ENCODE measurements around the gene EPG5.
"Not testable (repeated sequence)": the region's sequence is repeated elsewhere in the genome, so short reads cannot be mapped to it uniquely, and the experiment has no call there.

Gene EPG5

GRCh38 chr18:45997700-45998151 lies 30.6 kb upstream of the EPG5 start:
- no peak for DNase-seq
- TF ChIP-seq POLR2A (IDR thresholded peaks at IDR 0.05; ENCODE audit: low read length): no peak
- no peak for TF ChIP-seq GATA1 (IDR thresholded peaks at IDR 0.05; ENCODE audit: low read depth, low read length)

DNA sequence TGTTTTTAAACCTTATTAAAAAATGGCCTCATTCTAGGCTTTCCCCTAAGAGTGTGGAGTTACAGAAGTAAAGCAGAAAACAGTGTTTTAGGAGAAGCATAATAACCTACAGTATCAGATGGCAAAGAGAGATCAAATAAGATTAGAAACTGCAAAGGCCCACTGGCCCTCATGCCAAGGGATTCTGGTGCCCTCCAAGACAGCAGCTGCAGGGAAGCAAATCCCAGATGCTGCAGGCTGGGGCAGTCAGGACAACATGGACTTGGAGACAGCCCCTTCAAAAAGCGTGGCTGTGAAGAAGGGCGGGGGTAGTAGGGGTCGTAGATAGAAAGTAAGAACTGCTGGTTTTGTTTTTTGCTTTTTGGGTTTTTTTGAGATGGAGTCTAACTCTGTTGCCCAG lies 28.3 kb upstream of the EPG5 start:
- DNase-seq: no peak
- no peak for TF ChIP-seq POLR2A (IDR thresholded peaks at IDR 0.05; ENCODE audit: low read length)

- no peak for DNase-seq
- TF ChIP-seq GATA1 (IDR thresholded peaks at IDR 0.05; ENCODE audit: low read depth, low read length) (no peak), POLR2A (IDR thresholded peaks at IDR 0.05; ENCODE audit: low read length) (no peak)
Measured at GRCh38 chr18:45993438-45993837, 26.3 kb upstream of the EPG5 start.

DNA sequence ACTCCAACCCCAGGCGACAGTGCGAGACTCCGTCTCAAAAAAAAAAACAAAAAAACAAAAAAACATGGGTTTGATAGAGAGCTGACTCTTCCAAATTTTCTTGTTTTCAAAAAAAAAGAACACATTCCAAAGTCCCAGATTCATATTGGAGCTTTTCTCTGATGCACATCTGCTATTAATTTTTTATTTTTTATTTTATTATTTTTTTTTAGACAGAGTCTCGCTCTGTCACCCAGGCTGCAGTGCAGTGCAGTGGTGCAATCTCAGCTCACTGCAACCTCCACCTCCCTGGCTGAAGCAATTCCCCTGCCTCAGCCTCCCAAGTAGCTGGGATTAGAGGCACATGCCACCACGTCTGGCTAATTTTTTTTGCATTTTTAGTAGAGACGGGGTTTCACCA lies 25.4 kb upstream of the EPG5 start:
- DNase-seq: not testable (repeated sequence)

DNA sequence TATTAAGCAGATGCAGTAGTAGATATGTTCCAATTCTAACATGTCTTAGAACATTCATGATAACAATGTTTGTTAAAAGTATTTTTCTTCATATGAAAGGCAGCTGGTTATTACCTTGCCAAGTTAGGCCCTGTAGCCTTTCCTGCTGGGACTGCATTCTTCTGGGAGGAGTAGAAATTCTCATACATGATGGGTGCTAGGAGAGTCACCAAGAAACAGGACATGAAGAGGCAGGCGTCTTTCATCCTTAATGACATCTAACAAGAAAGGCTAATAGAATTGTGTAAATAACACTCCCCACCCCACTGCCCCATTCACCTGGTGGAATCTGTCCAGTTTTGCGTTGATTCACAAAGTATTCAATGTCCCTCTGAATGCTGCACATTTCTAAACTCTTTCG lies 24.7 kb upstream of the EPG5 start:
- TF ChIP-seq GATA1 (IDR thresholded peaks at IDR 0.05; ENCODE audit: low read depth, low read length) (no peak), POLR2A (IDR thresholded peaks at IDR 0.05; ENCODE audit: low read length) (no peak)
- no peak for DNase-seq

GRCh38 chr18:45984546-45985235 lies 17.6 kb upstream of the EPG5 start:
- TF ChIP-seq GATA1 (IDR thresholded peaks at IDR 0.05; ENCODE audit: low read depth, low read length) (no peak), POLR2A (IDR thresholded peaks at IDR 0.05; ENCODE audit: low read length) (no peak)
- no peak for DNase-seq

DNA sequence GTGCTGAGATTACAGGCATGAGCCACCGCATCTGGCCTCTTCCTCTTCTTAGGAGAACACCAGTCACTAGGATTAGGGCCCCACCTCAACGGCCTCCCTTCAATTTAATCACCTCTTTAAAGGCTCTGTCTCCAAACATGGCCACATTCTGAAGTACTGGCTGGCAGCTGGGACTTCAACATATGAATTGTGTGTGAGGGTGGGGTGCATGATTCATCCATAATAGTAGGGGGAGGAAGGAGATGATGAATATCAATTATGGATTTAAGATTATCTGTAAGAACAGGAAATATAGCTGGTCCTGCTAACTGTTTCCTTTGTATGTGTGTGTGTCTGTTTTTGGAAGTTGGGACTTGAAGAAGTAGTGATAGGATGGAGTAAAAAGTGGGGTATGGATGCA lies 14.7 kb upstream of the EPG5 start:
- no peak for TF ChIP-seq GATA1 (IDR thresholded peaks at IDR 0.05; ENCODE audit: low read depth, low read length)
- TF ChIP-seq POLR2A (IDR thresholded peaks at IDR 0.05; ENCODE audit: low read length): no peak
- peak in 1 of 2 experiments; percentile 28 for DNase-seq

DNA sequence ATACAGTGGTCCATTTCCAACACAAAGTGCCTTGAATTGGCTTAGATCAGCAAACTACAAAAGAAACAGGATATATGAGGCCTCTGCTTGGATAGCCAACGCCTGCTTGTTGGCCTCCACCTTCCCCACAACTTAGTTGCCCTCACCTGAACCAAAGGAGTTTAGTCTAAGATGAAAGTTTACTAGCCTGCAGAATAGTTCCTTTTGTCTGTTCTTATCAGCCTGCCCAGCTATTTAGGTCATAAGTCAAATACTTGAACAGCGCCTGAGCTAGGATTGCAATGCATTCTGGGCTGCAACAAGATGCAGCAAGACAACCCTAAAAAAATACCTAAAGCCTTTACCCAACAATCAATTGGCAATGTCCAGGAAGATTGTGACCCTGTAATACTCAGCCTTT lies 13.1 kb upstream of the EPG5 start:
- DNase-seq: peak; percentile 80 to 90
- TF ChIP-seq POLR2A (IDR thresholded peaks at IDR 0.05; ENCODE audit: low read length) (no peak), GATA1 (IDR thresholded peaks at IDR 0.05; ENCODE audit: low read depth, low read length) (no peak)

DNA sequence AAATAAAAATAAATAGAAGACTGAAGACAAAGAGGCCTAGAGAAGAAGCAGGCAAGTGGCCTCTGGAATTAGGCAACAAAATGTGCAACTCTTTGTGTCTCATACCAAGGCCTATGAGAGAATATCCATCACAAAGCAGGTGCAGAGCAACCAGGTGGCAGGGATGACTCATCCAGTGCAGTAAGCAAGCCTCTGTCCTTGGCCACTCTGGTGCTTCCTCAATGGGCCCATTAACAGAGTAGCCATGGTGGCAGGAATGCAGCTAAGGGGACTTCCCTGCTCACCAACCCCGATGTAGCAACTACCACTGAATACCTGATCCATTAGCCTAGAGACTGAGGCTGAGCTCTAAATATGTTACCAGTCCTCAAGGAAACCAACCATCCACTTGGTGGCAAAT lies 11.0 kb upstream of the EPG5 start:
- TF ChIP-seq POLR2A (IDR thresholded peaks at IDR 0.05; ENCODE audit: low read length) (no peak), GATA1 (IDR thresholded peaks at IDR 0.05; ENCODE audit: low read depth, low read length) (no peak)
- DNase-seq: no peak

- TF ChIP-seq GATA1 (IDR thresholded peaks at IDR 0.05; ENCODE audit: low read depth, low read length): no peak
- no peak for TF ChIP-seq POLR2A (IDR thresholded peaks at IDR 0.05; ENCODE audit: low read length)
- DNase-seq: peak; percentile 40 to 50
Measured at GRCh38 chr18:45976974-45977373, 9.8 kb upstream of the EPG5 start.

DNA sequence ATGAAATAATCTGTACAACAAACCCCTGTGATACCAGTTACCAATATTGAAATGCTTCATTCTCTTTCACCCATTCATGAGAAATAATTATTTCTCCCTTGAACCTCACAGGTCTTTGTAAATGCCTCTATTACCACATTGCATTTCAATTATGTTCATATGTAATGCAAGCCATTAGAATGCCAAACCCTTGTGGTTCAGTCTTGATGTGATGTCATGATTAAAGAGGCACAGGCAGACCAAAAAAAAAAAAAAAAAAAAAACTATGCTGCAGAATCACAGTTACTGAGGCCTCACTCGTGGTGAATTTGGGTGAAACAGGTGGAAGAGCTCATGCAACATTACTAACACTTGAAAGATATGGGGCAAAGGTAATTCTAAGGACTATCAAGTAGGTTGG lies 9.4 kb upstream of the EPG5 start:
- no peak for TF ChIP-seq POLR2A (IDR thresholded peaks at IDR 0.05; ENCODE audit: low read length)
- TF ChIP-seq GATA1 (IDR thresholded peaks at IDR 0.05; ENCODE audit: low read depth, low read length): no peak
- peak; percentile 41 to 45 for DNase-seq

- TF ChIP-seq POLR2A (IDR thresholded peaks at IDR 0.05; ENCODE audit: low read length): no peak
- no peak for TF ChIP-seq GATA1 (IDR thresholded peaks at IDR 0.05; ENCODE audit: low read depth, low read length)
- peak; percentile 90 to 93 for DNase-seq
Measured at GRCh38 chr18:45974088-45974536, 7.0 kb upstream of the EPG5 start.

GRCh38 chr18:45964913-45965312 lies 2.2 kb downstream of the EPG5 start:
- DNase-seq: not testable (repeated sequence)

- DNase-seq: no peak
- TF ChIP-seq POLR2A (IDR thresholded peaks at IDR 0.05; ENCODE audit: low read length): no peak
- TF ChIP-seq GATA1 (IDR thresholded peaks at IDR 0.05; ENCODE audit: low read depth, low read length): no peak
Measured at GRCh38 chr18:45962866-45963265, 4.3 kb downstream of the EPG5 start.

GRCh38 chr18:45962461-45962860 lies 4.7 kb downstream of the EPG5 start:
- no peak for TF ChIP-seq GATA1 (IDR thresholded peaks at IDR 0.05; ENCODE audit: low read depth, low read length)
- no peak for TF ChIP-seq POLR2A (IDR thresholded peaks at IDR 0.05; ENCODE audit: low read length)
- DNase-seq: peak; percentile 27 to 38

DNA sequence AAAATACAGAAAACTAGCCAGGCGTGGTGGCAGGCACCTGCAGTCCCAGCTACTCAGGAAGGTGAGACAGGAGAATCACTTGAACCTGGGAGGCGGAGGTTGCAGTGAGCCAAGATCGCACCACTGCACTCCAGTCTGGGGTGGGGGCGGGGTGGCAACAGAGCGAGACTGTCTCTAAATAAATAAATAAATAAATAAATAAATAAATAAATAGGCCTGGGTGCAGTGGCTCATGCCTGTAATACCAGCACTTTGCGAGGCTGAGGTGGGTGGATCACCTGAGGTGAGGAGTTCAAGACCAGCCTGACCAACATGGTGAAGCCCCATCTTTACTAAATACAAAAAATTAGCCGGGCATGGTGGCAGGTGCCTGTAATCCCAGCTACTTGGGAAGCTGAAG lies 7.6 kb downstream of the EPG5 start:
- DNase-seq: not testable (repeated sequence)
